HG03354 (cell line): ENCODE data around the gene KLHL26.

Experiments used
- ATAC-seq: cut with Tn5 transposase; IDR thresholded peaks from one replicate; pipeline ENCODE4 v1.9.1; 2021; ENCODE audit warnings: mild to moderate bottlenecking; ENCODE audit not compliant: unreplicated experiment, poor library complexity, severe bottlenecking

Gene KLHL26

GRCh38 chr19:18612051-18612771 lies 24.6 kb upstream of the KLHL26 start:
- ATAC-seq, result no peak

DNA sequence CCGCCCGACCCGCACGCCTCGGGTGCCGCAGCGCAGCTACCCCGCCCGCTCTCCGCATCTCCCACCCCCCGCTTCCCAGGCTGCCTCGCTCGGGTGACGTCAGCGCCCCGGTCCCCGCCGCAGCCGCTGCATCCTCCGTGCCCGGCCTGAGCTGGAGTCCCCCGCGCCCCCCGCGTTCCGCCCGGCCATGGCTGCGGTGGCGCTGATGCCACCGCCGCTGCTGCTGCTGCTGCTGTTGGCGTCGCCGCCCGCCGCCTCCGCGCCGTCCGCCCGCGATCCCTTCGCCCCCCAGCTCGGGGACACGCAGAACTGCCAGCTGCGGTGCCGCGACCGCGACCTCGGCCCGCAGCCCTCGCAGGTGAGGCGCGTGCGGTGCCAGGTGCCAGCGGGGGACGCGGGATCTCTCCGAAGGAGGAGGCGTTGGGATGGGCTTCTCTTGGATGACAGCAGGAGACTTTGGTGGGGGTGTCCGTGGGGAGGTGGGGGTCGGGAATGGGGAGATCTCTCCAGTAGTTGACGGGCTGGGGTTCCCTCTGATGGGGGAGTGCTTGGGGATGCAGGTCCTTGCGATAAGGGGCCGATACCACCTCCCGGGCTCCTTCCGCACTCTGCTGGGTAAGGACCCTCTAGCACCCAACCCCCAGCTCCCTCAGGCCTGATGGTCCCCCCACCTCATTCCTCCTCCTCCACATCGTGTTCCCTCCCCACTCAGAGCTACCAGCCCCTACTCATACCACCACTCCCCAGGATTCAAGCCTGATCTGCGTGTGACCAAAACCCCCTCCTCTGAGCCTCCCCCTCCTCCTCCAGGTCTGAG lies 23.8 kb upstream of the KLHL26 start, which contains the start of gene TMEM59L:
TSS of gene TMEM59L (plus strand) at position 99 of the 817 bp plus-strand sequence. CDS start at position 188, 89 bp downstream.
- ATAC-seq, result no peak

- ATAC-seq, result no peak
These were observed 23.1 kb upstream of the KLHL26 start for GRCh38 chr19:18613589-18614234.

DNA sequence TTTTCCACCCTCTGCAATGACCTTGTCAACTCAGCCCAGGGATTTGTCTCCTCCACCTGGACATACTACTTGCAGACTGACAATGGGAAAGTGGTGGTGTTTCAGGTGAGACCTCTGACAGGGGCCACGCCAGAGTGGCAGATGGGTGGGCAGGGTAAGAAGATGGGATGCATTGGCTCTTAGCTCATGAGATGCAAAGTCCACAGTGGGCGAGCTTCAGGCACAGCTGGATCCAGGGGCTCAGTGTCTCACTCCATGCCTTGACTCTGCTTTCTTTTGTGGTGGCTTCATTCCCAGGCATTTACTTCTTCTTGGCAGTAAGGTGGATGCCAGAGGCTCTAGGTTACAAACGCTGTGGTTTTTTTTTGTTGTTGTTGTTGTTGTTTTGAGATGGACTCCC lies 20.8 kb upstream of the KLHL26 start:
- no peak for ATAC-seq

DNA sequence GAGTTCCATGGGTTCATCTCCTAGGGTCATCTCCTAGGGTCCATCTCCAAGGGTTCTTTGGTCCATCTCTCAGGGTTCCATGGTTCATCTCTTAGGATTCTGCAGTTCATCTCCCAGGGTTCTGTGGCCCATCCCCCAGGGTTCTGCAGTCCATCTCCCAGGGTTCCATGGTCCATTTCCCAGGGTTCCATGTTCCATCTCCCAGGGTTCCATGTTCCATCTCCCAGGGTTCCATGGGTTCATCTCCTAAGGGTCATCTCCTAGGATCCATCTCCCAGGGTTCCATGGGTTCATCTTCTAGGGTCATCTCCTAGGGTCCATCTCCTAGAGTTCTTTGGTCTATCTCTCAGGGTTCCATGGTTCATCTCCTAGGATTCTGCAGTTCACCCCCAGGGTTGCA lies 19.3 kb upstream of the KLHL26 start:
- ATAC-seq, result no peak

DNA sequence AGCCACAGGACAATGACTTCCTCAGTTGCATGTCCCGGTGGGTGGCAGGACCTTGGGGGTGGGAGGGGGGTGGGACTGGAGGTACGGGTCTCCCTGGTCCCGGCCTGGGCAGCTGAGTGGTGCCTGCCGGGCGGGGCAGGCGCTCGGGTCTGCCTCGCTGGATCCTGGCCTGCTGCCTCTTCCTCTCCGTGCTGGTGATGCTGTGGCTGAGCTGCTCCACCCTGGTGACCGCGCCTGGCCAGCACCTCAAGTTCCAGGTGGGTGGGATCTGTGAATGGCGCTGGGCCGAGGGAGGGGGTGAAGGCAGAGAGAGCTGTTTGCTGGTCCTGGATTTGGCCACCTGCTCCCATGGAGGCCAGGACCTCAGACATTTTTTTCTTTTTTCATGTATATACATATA lies 18.6 kb upstream of the KLHL26 start:
- ATAC-seq, result no peak

- ATAC-seq, result no peak
These were observed 16.5 kb upstream of the KLHL26 start for GRCh38 chr19:18620311-18620710.

- ATAC-seq, result no peak
These were observed 15.9 kb upstream of the KLHL26 start for GRCh38 chr19:18620902-18621301.

GRCh38 chr19:18626906-18627305 lies 9.9 kb upstream of the KLHL26 start:
- ATAC-seq, result no peak

DNA sequence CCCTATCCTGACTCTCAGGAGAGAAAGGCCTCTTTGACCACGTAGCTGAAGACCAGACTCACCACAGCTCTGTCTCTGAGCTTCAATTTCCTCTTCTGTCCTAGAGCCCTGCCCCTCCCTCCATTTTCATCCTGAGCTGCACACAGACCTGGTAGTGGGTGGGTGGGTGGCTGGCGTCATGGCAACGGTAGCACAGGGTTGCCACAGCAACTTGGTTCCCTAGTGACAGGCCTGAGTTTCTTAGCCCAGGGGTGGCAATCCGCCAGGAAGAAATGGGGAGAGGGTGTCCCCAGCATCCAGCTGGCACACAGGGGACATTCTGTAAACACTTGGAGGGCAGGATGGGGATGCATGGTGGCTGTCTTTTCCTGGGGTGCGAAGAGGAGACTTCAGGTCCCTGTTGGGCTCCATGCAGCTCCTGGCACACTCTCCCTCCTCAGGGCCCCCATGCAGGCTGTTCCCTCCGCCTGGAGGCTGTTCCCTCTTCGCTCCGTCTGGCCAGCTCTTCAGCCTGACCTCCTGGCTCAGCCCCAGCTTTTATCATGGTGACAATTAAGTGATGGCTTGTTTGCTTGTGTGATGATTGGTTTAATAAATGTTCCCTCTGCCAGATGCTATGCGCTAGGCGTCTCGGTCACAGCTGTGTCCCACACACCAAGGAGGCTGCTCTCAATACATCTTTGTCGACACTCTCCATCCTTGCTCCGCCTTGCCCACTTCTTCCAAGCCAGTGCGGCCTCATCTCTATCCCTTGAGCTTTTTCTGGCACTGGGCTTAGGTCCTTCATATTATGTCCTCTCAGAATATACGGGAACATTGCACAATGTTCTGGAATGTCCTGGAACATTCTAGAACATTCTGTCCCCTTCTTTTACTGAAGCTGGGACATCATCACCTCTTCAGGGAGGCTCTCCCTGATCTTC lies 7.4 kb upstream of the KLHL26 start:
- ATAC-seq, result no peak

DNA sequence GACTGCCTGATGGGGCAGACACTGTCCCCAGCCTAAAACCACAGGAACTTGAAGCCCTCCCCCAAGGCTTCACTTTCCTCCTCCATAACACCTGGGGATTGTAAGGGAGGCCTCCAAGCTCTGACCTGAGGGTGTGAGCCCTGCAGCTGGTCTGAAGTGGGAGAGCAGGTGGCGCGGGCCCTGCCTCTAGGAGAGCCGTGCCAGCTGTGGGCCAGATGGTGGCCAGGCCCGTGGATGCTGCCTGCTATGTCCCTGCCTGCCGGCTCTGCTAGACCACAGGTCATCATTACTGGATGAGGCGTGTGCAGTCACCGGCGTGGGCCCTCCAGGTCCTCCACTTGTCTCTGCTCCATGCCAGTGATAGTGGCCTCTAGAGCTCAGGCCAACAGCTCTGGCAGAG lies 3.5 kb upstream of the KLHL26 start:
- no peak for ATAC-seq

GRCh38 chr19:18634612-18635297 lies 2.1 kb upstream of the KLHL26 start:
- no peak for ATAC-seq

- ATAC-seq, result no peak
These were observed 1.0 kb upstream of the KLHL26 start for GRCh38 chr19:18635831-18636182.

DNA sequence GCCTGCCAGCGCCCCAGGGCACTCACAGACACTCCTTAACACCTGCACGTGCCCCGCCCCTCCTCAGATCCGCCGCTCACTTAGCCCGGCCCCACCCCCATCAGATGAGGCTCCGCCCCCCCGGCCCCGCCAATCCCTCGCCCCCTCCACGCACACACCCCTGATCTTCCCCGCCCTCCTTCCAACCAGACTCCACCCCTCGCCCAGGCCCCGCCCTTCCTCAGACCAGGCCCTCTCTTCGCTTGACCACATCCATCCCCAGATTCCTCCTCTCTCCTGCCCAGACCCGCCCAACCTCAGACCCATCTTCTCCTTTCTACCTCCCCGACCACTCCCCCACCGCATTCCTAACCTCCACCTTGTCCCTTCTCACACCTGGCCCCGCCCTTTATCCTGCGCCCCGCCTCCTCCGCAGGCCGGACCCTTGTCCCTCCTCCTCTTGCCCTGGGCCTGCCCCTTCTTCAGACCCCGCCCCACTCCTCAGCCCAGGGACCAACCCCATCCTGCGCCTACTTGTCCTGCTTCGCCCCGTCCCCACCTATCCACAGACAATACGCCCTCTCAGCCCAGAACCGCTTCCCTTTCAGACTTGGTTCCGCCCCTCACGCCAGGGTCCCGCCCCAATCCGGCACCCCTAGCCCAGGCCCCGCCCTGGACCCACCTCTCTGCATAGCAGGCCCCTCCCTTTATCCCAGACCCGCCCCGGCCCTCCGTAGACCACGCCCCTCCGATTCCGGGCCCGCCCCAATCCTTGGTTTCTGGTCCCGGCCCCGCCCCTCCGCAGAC lies 452 bp upstream of the KLHL26 start:
- peak; percentile 88 for ATAC-seq

DNA sequence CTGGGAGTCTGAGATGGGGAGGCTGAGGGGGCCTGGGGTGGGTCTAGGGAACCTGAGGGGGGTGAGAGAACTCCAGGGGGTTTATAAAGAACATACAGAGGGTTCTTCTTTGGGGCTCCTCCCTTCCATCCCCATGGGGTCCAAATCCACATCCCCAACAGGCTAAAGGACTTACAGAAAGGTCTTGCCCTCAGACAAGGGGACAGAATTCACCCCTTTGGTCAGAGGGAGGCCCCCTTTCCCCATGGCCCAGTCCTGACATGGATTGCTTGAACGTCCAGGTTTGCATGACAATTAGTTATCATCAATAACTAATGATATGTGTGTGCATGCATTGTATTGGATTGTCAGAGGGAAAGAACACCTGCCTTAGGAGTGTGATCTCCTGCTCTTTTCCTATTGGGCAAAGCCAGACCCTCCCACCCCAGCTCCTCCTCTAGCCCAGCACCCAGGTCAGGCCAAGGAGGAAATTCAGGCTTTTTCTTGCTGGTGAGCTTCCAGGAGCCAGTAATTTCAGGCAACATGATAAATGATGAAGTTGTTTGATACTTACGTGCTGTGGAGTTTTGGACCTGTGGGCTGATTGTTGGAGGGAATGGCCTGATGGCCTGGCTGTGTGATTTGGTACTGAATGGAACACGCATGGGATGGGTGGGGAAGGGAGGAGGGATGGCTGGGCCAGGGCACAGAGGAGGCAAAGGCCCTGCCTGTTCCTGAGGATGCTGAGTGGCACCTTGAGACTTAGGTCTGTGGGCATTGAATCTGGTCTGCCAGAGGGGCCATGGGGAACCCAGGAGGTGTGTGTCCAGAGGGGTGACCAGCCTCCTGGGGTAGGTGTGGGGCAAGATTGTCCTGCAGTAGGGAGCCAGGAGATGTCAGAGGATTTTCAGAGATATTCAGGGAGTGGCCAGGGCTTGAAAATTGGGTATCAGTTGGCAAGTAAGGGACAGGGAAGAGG lies 1.1 kb downstream of the KLHL26 start:
- no peak for ATAC-seq

GRCh38 chr19:18639706-18640243 lies 2.9 kb downstream of the KLHL26 start:
- no peak for ATAC-seq
